Suppressor macrophage (primary cell): ENCODE data around the gene LTBP1.
"Not testable (repeated sequence)": the region's sequence is repeated elsewhere in the genome, so short reads cannot be mapped to it uniquely, and the experiment has no call there.

Source experiments
- DNase-seq, 4 experiments: peaks; one replicate each; pipeline ENCODE4 v3.0.0-alpha.2; 2020 to 2022

LTBP1 gene

GRCh38 chr2:33437297-33437696, 490.5 kb downstream of the LTBP1 start:
- DNase-seq, result peak in 1 of 4 experiments; percentile 19

- no peak for DNase-seq
These were observed 491.1 kb downstream of the LTBP1 start for GRCh38 chr2:33437815-33438214.

- DNase-seq, result peak; percentile 59 to 81 (median 70)
These were observed 494.6 kb downstream of the LTBP1 start for GRCh38 chr2:33441235-33441810.

GRCh38 chr2:33442052-33442451, 495.3 kb downstream of the LTBP1 start:
- DNase-seq, result not testable (repeated sequence)

GRCh38 chr2:33442528-33443079, 495.9 kb downstream of the LTBP1 start:
- no peak for DNase-seq

GRCh38 chr2:33443274-33443829, 496.6 kb downstream of the LTBP1 start:
- peak; percentile 17 to 54 (median 44) for DNase-seq

GRCh38 chr2:33444967-33445366, 498.2 kb downstream of the LTBP1 start:
- peak in 3 of 4 experiments; percentile 13 to 31 (median 26) for DNase-seq

- no peak for DNase-seq
These were observed 501.6 kb downstream of the LTBP1 start for GRCh38 chr2:33448220-33448899.
